ENCODE data around the gene ARR3.
"Not testable (repeated sequence)": the region's sequence is repeated elsewhere in the genome, so short reads cannot be mapped to it uniquely, and the experiment has no call there.

Gene ARR3

GRCh38 chrX:70268034-70268433, at the start of gene ARR3:
Gene ARR3 (plus strand): TSS chrX:70268334. CDS start chrX:70269386, 1,052 bp downstream.
- no peak for DNase-seq

- peak; percentile 95 for DNase-seq
Measured at GRCh38 chrX:70219938-70220764, 48.0 kb upstream of the ARR3 start.

- DNase-seq: no peak
Measured at GRCh38 chrX:70226048-70226447, 42.1 kb upstream of the ARR3 start.

- no peak for DNase-seq
Measured at GRCh38 chrX:70226687-70227086, 41.4 kb upstream of the ARR3 start.

GRCh38 chrX:70231666-70232065, 36.5 kb upstream of the ARR3 start:
- DNase-seq: no peak

- no peak for DNase-seq
Measured at GRCh38 chrX:70234355-70234754, 33.8 kb upstream of the ARR3 start, which contains the start of gene AWAT1. Gene AWAT1 (plus strand): TSS chrX:70234655. CDS start chrX:70234696, 41 bp downstream.

GRCh38 chrX:70240751-70241150, 27.4 kb upstream of the ARR3 start:
- no peak for DNase-seq

GRCh38 chrX:70241501-70241900, 26.6 kb upstream of the ARR3 start:
- no peak for DNase-seq

- DNase-seq: not testable (repeated sequence)
Measured at GRCh38 chrX:70243601-70244000, 24.5 kb upstream of the ARR3 start.

- DNase-seq: no peak
Measured at GRCh38 chrX:70244881-70245280, 23.3 kb upstream of the ARR3 start.

- DNase-seq: no peak
Measured at GRCh38 chrX:70247252-70247651, 20.9 kb upstream of the ARR3 start.

- DNase-seq: no peak
Measured at GRCh38 chrX:70252491-70252890, 15.6 kb upstream of the ARR3 start.

- no peak for DNase-seq
Measured at GRCh38 chrX:70253377-70254062, 14.6 kb upstream of the ARR3 start.

GRCh38 chrX:70254063-70254400, 14.1 kb upstream of the ARR3 start:
- no peak for DNase-seq

GRCh38 chrX:70254909-70255308, 13.2 kb upstream of the ARR3 start:
- DNase-seq: no peak

- no peak for DNase-seq
Measured at GRCh38 chrX:70255452-70255851, 12.7 kb upstream of the ARR3 start.

GRCh38 chrX:70257423-70258288, 10.5 kb upstream of the ARR3 start:
- no peak for DNase-seq

GRCh38 chrX:70260104-70260503, 8.0 kb upstream of the ARR3 start, which contains the start of gene P2RY4:
Gene P2RY4 (minus strand): TSS chrX:70260204. CDS start chrX:70259624, 580 bp downstream.
- no peak for DNase-seq

- peak; percentile 62 for DNase-seq
Measured at GRCh38 chrX:70262952-70263567, 5.1 kb upstream of the ARR3 start.

- DNase-seq: no peak
Measured at GRCh38 chrX:70264784-70265183, 3.4 kb upstream of the ARR3 start.

- not testable (repeated sequence) for DNase-seq
Measured at GRCh38 chrX:70274029-70274428, 5.9 kb downstream of the ARR3 start.

GRCh38 chrX:70279081-70279480, 10.9 kb downstream of the ARR3 start:
- no peak for DNase-seq

GRCh38 chrX:70280573-70280972, 12.4 kb downstream of the ARR3 start:
- no peak for DNase-seq
